Forelimb muscle (tissue), 1 donor: ENCODE results near the gene MEN1. TPM values are rescaled to one million over a fixed set of nuclear protein-coding genes. Genes with fewer than 3 reads are reported as not detected.
"Not testable (repeated sequence)": the region's sequence is repeated elsewhere in the genome, so short reads cannot be mapped to it uniquely, and the experiment has no call there.

Experiments used
- DNase-seq: peaks from one replicate; pipeline ENCODE4 v3.0.0-alpha.2; 2013; ENCODE audit warnings: low read depth
- polyA plus RNA-seq: library from polyadenylated mRNA; unstranded; fragments of 120-200 nt; gene quantifications from one replicate; pipeline ENCODE4 v1.2.1, GENCODE V29; 2013; ENCODE audit not compliant: insufficient read length

The MEN1 gene
- polyA plus RNA-seq, 1 donor: 18.4 TPM

DNA sequence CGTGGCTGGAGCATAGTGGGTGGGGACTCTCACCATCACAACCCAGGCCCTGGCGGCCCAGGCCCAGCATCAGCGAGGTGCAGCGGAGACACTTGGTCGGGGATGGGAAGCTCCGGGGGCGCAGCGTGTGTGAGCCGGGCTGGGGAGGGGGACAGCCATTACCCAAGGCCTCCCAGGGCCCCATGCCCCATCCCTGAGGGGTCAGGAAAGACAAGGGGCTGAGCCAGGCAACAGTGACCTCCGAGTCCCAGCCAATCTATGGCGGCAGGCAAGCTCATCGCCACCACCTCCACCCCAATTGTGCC, 22.8 kb upstream of the MEN1 start:
- no peak for DNase-seq

GRCh38 chr11:64832467-64833197, 22.3 kb upstream of the MEN1 start:
- no peak for DNase-seq

GRCh38 chr11:64831411-64831891, 21.1 kb upstream of the MEN1 start:
- no peak for DNase-seq

DNA sequence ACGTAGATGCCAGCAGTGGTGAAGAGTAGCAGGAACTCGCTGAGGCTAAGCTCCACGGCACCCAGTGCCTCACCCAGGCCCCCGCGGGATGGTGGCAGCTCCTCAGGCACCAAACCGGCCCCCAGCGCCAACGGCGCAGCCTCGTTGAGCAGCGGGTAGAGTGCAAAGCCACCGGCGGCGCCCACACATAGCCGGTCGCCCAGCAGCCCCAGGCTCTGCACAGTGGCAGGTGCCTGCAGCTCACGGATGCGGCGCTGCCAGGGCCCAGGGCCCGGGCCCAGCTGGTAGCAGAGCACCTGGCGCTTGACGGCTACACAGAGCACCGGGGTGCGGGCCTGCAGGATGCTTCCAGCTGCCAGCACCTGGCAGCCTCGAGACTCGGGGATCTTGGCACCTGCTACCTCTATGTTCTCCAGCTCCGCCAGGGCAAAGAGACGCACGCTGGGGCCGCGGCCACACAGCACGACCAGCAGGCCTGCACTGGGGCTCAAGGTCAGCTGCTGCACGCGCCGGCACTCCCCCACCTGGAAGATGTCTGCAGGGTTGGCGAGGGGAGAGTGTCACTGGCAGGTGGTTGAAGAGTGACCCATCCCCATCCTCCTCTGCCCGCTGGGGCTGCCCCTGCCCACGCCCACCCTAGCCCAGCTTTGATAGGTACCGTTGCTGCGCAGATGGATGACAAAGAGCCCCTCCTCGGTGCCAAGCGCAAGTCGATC, 19.3 kb upstream of the MEN1 start:
- DNase-seq: no peak

GRCh38 chr11:64827451-64827839, 17.1 kb upstream of the MEN1 start:
- DNase-seq: no peak

DNA sequence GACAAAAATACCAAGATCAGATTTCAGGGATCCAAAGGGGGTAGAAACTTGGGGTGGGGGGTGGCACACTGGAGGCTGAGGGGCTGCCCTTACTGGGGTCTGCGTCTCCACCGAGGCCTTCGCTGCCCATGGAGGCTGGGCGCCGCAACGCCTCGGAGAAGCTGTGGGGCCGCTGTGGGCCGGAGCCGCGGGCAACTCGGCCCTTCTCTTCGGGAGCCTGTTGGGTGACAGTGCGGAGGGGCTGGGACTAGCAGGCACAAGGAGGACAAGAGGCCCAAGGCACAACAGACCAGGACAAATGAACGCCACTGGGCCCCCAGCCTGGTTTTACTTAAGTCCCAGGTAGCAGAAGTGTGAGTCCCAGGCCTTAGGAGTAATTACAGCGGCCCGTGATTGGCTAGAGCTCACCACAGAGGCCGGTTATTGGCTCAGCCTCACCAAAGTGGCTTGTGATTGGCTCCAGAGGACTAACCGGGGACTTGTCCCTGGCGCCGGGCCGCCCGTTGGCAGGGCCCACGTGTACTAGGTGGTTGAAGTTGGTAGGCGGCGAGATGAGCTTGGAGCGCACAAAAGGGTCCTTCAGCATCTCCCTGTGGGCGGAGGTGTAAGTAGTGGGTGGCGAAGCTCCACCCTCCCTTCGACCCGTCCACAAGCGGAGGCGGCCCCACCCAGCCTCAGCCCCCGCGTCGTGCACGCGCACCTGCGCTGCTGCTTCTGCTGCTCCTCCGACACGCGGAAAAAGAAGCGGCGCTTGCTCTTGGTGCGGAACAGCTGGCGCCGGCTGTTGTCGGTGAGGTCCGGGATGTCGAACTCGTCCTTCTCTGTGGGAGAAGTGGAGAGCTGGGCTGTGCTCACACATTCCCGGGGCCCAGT, 16.5 kb upstream of the MEN1 start:
- no peak for DNase-seq

DNA sequence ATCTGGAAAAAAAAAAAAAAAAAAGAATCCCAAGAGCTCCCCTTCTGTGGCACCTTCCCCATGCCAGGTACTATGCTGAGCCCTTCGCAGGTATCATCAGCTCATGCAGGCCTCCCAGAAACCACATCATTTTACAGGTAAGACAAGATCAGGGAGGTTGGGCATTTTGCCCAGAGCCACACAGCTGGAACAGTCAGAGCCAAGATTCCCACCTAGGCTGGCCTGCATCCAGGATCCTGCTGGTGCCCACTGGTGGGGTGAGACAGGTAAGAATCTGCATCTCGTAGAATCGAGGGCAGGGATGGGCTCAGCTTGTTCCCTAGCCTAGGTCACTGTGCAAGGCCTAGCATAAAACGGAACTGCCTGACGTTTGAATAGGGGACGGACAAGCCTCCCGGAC, 15.7 kb upstream of the MEN1 start:
- no peak for DNase-seq

- DNase-seq: no peak
Measured at GRCh38 chr11:64823568-64824119, 13.3 kb upstream of the MEN1 start.

- no peak for DNase-seq
Measured at GRCh38 chr11:64817476-64817875, 7.1 kb upstream of the MEN1 start.

DNA sequence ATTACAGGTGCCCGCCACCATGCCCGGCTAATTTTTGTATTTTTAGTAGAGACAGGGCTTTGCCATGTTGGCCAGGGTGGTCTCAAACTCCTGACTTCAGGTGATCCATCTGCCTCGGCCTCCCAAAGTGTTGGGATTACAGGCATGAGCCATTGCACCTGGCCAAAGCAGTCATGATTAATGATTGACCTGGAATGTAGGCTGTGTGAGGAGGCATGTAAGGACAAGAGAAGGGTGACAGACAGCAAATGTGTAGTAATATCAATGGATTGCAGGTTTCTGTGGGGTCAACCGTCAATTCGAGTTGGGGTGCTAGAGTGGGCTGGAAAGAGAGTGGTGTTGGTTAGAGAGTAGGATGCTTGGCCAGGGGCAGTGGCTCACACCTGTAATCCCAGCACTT, 5.1 kb upstream of the MEN1 start:
- not testable (repeated sequence) for DNase-seq

DNA sequence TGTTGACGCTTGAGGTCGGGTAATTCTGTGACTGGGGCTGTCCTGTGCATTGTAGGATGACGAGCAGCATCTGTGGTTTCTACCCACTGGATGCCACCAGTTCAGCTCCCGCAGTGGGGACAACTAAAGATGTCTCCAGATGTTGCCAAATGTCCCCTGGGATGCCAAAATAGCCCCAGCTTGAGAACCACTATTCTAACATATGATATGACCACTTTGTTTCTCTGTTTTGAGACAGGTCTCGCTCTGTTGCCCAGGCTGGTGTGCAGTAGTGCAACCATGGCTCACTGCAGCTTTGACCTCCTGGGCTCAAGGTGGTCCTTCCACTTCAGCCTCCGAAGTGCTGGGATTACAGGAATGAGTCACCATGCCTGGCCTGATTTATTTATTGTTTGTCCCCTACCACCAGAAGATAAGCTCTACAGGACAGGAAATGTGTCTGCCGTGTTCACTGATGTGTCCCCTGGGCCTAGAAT, 4.4 kb upstream of the MEN1 start:
- no peak for DNase-seq

GRCh38 chr11:64813826-64814225, 3.5 kb upstream of the MEN1 start:
- DNase-seq: no peak

GRCh38 chr11:64810891-64811272, 531 bp upstream of the MEN1 start:
- DNase-seq: no peak

DNA sequence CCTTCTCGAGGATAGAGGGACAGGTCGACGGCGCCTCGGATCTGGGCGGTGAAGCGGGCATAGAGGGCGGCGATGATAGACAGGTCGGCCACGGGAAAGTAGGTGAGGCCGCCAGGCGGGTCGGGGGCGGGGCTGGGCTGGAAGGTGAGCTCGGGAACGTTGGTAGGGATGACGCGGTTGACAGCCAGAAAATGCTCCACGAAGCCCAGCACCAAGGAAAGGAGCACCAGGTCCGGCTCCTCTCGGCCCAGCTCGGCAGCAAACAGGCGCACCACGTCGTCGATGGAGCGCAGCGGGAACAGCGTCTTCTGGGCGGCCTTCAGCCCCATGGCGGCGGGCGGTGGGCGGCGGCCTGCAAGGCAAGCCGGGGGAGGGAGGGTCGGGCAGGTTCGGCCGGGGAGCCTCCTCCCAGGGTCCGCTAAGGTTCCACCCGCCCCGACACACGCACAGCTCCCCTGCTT, 540 bp downstream of the MEN1 start:
- no peak for DNase-seq

GRCh38 chr11:64805481-64805880, 4.9 kb downstream of the MEN1 start:
- DNase-seq: no peak

DNA sequence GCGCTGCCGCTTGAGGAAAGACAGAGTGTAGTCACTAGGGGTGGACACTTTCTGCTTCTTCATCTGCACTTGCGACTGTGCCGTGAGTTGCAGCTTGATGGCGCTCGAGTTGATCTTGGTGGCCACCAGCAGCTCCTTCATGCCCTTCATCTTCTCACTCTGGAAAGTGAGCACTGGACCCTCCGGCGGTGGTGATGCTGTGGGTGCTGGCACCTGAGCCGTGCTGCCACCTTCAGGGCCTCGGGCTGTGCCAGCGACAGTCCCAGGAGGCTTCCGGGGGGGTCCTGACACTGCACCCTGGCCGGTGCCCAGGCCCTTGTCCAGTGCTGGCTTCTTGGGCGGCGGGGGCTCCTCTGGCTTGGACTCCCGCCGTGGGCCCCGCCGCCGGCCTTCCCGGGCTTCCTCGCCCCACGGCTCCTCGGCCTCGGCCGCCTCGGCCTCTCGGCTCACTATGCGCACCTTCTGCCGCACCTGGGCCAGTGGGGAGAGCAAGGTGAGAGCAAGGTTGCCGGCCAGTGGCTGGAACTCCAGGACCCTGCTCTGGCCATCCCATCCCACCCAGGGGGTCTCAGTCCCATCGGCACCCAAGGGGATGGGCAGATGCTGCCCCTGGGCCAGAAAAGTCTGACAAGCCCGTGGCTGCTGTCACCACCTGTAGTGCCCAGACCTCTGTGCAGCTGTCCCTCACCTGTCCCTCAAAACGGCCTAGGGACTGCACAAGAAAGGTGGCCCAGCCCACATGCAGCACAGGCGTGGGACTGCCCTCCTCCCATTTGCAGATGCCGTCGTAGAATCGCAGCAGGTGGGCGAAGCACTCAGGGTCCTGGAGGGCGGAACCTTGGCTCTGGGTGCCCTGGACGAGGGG, 5.8 kb downstream of the MEN1 start:
- DNase-seq: no peak

DNA sequence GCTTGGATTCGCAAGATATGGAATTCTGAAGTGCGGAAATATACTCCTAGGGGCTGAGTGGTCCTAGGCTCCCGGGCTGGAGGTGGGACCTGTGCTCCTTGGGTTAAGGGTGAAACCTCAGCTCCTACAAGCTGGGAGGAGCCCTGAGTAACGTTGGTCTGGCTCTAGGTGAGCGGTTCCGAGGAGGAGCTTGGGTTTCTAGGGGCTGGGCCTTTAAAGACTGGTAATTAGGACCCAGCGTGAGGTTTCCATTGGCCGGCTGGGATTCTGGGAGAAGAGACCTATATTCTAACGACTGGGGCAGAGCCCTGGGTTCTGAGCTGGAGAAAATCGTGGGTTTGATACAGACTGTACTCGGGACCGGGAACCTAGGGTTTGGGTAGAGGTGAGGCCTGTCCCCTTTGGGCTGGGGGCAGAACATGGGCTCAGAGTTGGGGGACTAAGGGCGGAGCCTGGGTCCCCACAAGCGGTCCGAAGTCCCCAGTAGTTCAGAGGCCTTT, 6.5 kb downstream of the MEN1 start:
- DNase-seq: no peak

GRCh38 chr11:64803158-64803845, 7.0 kb downstream of the MEN1 start, which contains the start of gene MAP4K2:
Gene MAP4K2 (minus strand): TSS chr11:64803214. CDS start chr11:64803149, 65 bp downstream.
- DNase-seq: peak; percentile 51

- no peak for DNase-seq
Measured at GRCh38 chr11:64802370-64803157, 7.8 kb downstream of the MEN1 start.
